ENCODE measurements around the gene MEA1.
A peak's percentile ranks its signal among the peaks of the same experiment; 100 is the strongest.

The MEA1 gene

GRCh38 chr6:43016176-43016942 lies 2.6 kb upstream of the MEA1 start:
- no peak for TF ChIP-seq CTCF (conservative IDR thresholded peaks at IDR 0.05)

DNA sequence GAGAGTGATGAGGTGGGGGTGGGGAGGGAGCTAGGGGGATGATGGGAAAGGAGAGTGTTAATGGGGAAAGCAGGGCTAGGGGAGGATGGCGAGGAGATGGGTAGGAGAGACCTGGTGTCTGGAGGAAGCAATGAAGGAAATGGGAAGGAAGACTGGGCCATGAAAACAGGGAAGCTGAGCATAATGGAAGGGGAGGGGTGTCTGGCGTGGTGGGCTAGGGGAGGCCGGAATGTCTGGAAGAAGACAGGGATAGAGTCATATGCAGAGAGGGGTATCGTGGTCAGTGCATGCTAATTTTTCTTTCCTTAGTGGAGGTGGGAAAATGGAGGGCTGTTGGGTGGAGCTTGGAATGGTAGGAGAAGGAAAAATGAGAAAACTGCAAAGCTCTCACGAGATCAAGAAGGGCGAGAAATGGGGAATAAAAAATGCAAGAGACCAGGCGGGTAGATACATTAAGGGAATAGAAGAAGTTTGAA lies 726 bp upstream of the MEA1 start:
- TF ChIP-seq CTCF (conservative IDR thresholded peaks at IDR 0.05), result no peak
- H3K27ac ChIP-seq, result peak overlapping the region; percentile 69

More at GRCh38 chr6:43016176-43016942, 2.6 kb upstream of the MEA1 start:
- no peak overlapping the region for H3K27ac ChIP-seq

DNA sequence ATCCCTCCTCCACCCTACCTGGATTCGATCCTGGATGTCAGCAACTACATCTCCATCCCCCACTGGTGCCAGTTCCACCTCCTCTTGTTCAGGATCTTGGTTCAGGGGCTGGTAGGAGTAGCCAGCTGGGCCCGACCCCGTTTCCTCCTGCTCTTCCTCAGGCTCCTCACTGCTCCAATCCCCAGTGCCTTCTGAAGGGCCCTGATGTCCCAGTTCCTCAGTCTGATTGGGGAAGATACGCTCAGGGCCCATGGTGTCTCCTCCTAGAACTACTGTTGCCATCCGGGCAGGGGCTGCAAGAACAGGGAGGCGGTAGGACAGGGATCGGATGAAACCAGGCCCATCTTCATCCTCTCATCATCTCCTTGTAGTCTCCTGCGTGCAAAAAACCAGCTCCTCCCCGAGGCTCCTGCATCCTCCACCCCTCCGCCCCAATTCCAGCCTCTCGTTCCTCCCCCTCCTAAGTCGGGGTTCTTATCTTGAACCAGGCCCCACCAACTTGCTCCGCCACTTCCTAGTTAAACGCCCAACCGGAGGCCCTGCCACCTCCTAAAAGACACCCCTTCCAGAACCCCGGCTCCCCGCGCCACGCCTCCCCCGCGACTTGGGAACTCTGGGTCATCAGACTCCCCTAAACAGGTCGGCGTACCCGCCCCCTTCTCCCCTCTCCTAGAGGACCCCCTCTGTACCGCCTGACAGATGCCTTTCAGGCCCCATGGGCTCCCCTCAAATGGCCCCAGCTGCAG lies 476 bp downstream of the MEA1 start:
- peak overlapping the region; percentile 69 for H3K27ac ChIP-seq
- TF ChIP-seq CTCF (conservative IDR thresholded peaks at IDR 0.05), result no peak

DNA sequence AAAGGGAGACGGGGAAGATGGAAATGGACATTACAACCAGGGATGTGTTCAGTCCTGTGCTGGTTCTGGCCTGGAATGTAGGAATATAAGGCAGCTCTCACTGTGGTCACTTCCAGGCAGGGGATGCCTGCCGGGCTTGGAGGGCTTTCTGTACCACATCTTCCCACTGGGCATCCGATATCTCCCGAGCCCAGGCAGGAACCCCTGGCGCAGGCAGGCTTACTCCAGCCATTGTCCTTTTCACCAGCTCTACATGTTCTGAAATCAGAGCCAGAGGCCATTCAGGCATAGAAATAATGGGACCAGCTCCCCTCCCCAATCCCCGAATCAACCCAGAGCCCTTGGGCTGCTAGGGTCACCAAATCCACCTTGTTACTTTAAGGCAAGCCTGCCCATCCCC lies 1.4 kb downstream of the MEA1 start:
- no peak overlapping the region for H3K27ac ChIP-seq

GRCh38 chr6:43011207-43011606 lies 2.5 kb downstream of the MEA1 start:
- no peak overlapping the region for H3K27ac ChIP-seq
- TF ChIP-seq CTCF (conservative IDR thresholded peaks at IDR 0.05), result no peak

More for the DNA sequence above, 1.4 kb downstream of the MEA1 start:
- TF ChIP-seq CTCF (conservative IDR thresholded peaks at IDR 0.05), result no peak

DNA sequence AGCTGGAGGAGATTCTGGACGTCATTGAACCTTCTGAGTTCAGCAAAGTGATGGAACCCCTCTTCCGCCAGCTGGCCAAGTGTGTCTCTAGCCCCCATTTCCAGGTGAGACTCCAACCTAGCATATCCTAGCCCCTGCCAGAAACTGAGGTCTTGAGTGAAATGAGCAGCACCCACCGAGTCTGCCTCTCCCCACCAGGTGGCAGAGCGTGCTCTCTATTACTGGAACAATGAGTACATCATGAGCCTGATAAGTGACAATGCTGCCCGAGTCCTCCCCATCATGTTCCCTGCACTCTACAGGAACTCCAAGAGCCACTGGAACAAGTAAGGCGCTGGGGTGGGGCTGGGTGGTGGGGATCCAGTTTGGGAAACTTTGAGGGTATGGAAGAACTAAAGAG lies 4.6 kb downstream of the MEA1 start:
- peak; percentile 76 for TF ChIP-seq CTCF (conservative IDR thresholded peaks at IDR 0.05)
- no peak overlapping the region for H3K27ac ChIP-seq

DNA sequence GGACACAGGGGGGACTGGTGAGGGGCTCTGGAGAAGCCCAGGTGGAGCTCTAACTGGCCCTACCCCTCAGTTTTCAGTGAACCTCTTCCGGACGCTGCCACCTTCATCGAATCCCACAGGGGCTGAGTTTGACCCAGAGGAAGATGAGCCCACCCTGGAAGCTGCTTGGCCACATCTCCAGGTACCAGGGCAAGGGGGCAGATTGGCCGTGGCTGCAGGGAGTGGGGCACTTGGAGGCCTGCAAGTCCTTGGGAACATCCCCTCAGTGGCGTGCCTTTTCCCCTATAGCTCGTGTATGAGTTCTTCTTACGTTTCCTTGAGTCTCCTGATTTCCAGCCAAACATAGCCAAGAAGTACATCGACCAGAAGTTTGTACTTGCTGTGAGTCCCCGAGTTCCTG lies 6.6 kb downstream of the MEA1 start:
- no peak for TF ChIP-seq CTCF (conservative IDR thresholded peaks at IDR 0.05)

More for the DNA sequence above, 6.6 kb downstream of the MEA1 start:
- H3K27ac ChIP-seq, result no peak overlapping the region
